Esophagus muscularis mucosa (tissue), 4 donors: ENCODE data around the gene SLX4. TPM values are rescaled to one million over a fixed set of nuclear protein-coding genes. Genes with fewer than 3 reads are reported as not detected.

Source experiments
- DNase-seq: peaks from one replicate; pipeline ENCODE4 v3.0.0-alpha.2; 2017; ENCODE audit errors: extremely low spot score
- H3K27ac ChIP-seq, 4 donors: fragments of 200-600 bp; sonication (generic); replicated peaks in 1 of 4; 1 replicate in 3 of 4; 2 replicates in 1 of 4; pipeline ENCODE4 v1.5.1; 2016 to 2019; ENCODE audit warnings: mild to moderate bottlenecking in 1 of 4
- H3K27me3 ChIP-seq, 4 donors: fragments of 200-600 bp; sonication (generic); one replicate each; pipeline versions ENCODE4 v1.5.1 to v1.6.0; 2016 to 2019
- H3K36me3 ChIP-seq, 4 donors: fragments of 200-600 bp; sonication (generic); one replicate each; pipeline ENCODE4 v1.5.1; 2016 to 2019
- H3K4me1 ChIP-seq, 4 donors: fragments of 200-600 bp; sonication (generic); one replicate each; pipeline ENCODE4 v1.5.1; 2016 to 2019
- H3K4me3 ChIP-seq, 4 donors: fragments of 200-600 bp; sonication (generic); 1 replicate in 2 of 4; 2 replicates in 2 of 4; pipeline ENCODE4 v1.5.1; 2016 to 2019; ENCODE audit warnings: mild to moderate bottlenecking in 4 of 4, moderate library complexity in 1 of 4
- H3K9me3 ChIP-seq, 4 donors: fragments of 200-600 bp; sonication (generic); 1 replicate in 3 of 4; 2 replicates in 1 of 4; pipeline ENCODE4 v1.5.1; 2016 to 2019
- EP300 ChIP-seq: sonication (generic); formaldehyde crosslinking; IDR thresholded peaks from one replicate; pipeline ENCODE4 v1.6.1; 2017; ENCODE audit warnings: antibody characterized with exemption
- POLR2A ChIP-seq: fragments of 450-650 bp; IDR thresholded peaks from one replicate; pipeline ENCODE4 v1.6.1; 2017; ENCODE audit warnings: antibody characterized with exemption, moderate library complexity, mild to moderate bottlenecking, low read depth
- POLR2AphosphoS5 ChIP-seq, 2 donors: sonication (generic); formaldehyde crosslinking; IDR thresholded peaks; one replicate each; pipeline ENCODE4 v1.6.1; 2017; ENCODE audit warnings: antibody characterized with exemption in 2 of 2
- WGBS: methylation state at CpG from one replicate; pipeline ENCODE4 v1.1.5; 2018; 5-methylcytosine and 5-hydroxymethylcytosine counted together
- intact Hi-C: fragments of 100-400 bp; cut with DNase I; formaldehyde crosslinking; loops from one replicate; pipeline ENCODE4 v1.15.1; 2023
- total RNA-seq, 4 donors: library from RNA; depleted of rRNA; stranded (reverse); fragments of >200 nt; gene quantifications; one replicate each; pipeline versions ENCODE4 v1.1.0 to v1.2.1, GENCODE V29; 2016
- TF ChIP-seq, protein P1 (sequence below), 3 experiments: fragments of 200-600 bp in 2 of 3; fragments of 450-650 bp in 1 of 3; sonication (generic) in 2 of 3; IDR thresholded peaks; one replicate each; pipeline ENCODE4 v1.5.1; 2017 to 2019; ENCODE audit warnings: antibody characterized with exemption in 3 of 3, mild to moderate bottlenecking in 2 of 3, moderate library complexity in 1 of 3

The SLX4 gene
- total RNA-seq, 4 donors from 2014 or later, result 3.0 to 5.8 (median 3.9) TPM

DNA sequence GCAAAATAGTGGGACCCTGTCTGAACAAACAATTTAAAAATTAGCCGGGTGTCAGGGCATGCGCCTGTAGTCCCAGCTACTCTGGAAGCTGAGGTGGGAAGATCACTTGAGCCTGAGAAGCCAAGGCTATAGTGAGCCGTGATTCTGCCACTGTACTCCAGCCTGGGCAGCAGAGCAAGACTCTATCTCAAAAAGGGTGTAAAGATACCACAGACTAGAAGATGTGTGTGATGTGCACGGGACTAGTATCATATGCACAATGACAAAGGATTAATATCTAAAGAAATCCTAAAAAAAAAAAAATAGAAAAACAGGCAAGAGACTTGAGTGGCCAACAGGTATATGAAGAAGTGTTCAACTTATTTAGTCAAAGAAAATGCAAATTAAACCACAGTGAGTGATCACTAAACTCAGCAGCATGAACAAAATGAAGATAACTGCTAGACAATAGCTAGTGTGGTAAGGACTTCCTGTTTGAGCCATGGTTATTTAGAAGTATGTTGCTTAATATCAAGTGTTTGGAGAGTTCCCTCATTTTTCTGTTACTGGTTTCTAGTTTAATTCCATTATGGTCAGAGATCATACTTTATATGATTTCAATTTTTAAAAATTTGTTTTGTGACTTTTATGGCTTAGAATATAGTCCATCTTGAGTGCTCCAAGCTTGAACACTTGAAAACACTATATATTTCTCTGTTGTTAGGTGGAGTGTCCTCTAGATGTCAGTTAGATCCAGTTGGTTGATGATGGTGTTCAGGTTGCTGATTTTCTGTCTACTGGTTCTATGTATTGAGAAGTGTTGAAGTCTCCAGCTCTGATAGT is 14.7 kb upstream of the SLX4 start:
- Histone ChIP-seq H3K4me1 (no peaks in the 10 kb centered on the region), H3K4me3 (no peak overlapping the region), H3K27me3 (no peaks in the 10 kb centered on the region), H3K9me3 (no peaks in the 10 kb centered on the region), H3K36me3 (no peaks in the 10 kb centered on the region), H3K27ac (no peak overlapping the region)
- TF ChIP-seq, protein P1, sequence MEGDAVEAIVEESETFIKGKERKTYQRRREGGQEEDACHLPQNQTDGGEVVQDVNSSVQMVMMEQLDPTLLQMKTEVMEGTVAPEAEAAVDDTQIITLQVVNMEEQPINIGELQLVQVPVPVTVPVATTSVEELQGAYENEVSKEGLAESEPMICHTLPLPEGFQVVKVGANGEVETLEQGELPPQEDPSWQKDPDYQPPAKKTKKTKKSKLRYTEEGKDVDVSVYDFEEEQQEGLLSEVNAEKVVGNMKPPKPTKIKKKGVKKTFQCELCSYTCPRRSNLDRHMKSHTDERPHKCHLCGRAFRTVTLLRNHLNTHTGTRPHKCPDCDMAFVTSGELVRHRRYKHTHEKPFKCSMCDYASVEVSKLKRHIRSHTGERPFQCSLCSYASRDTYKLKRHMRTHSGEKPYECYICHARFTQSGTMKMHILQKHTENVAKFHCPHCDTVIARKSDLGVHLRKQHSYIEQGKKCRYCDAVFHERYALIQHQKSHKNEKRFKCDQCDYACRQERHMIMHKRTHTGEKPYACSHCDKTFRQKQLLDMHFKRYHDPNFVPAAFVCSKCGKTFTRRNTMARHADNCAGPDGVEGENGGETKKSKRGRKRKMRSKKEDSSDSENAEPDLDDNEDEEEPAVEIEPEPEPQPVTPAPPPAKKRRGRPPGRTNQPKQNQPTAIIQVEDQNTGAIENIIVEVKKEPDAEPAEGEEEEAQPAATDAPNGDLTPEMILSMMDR (IDR thresholded peaks at IDR 0.05), result no peak
- no peak for TF ChIP-seq POLR2A
- TF ChIP-seq EP300, result no peak
- no peak for TF ChIP-seq POLR2AphosphoS5 (IDR thresholded peaks at IDR 0.05)
- WGBS, result 81% methylated on average over 4 of the region's 4 CpGs
- DNase-seq, result no peak
- intact Hi-C loops, result no loop called here

DNA sequence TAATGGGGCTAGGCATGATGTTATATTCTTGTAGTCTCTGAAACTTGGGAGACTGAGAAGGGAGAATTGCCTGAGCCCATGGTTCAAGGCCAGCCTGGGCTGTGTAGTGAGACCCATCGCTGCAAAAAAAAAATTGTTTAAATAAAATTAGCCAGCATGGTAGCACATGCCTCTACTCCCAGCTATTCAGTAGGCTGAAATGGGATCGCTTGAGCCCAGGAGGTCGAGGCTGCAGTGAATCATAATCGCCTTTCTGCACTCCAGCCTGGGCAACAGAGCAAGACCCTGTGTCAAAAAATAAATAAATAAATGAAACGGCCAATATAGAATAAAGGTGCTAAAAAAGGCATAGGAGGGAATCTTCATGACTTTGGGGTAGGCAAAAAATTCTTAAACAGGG is 13.9 kb upstream of the SLX4 start:
- 94% methylated on average over 5 of the region's 5 CpGs for WGBS
- H3K4me1 ChIP-seq, result no peaks in the 10 kb centered on the region
- H3K27ac ChIP-seq, result no peak overlapping the region
- DNase-seq, result no peak
- H3K4me3 ChIP-seq, result no peak overlapping the region
- no peaks in the 10 kb centered on the region for H3K36me3 ChIP-seq
- H3K9me3 ChIP-seq, result no peaks in the 10 kb centered on the region
- no peak for TF ChIP-seq POLR2A
- TF ChIP-seq, protein P1 (IDR thresholded peaks at IDR 0.05), result no peak
- TF ChIP-seq EP300, result no peak
- TF ChIP-seq POLR2AphosphoS5 (IDR thresholded peaks at IDR 0.05), result no peak
- intact Hi-C loops, result no loop called here
- no peaks in the 10 kb centered on the region for H3K27me3 ChIP-seq

DNA sequence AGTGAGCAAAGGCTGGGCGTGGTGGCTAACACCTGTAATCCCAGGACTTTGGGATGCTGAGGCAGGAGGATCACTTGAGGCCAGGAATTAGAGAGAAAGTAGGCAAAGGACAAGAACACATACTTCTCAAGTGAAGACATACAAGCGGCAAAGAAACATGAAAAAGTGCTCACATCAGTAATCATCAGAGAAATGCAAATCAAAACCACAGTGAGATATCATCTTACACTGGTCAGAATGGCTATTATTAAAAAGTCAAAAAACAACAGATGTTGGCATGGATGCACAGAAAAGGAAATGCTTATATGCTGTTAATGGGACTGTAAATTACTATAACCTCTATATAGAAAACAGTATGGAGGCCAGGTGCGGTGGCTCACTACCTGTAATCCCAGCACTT is 12.2 kb upstream of the SLX4 start:
- intact Hi-C loops, result no loop called here
- TF ChIP-seq POLR2AphosphoS5 (IDR thresholded peaks at IDR 0.05) (no peak), POLR2A (no peak), EP300 (no peak)
- TF ChIP-seq, protein P1 (IDR thresholded peaks at IDR 0.05), result no peak
- H3K4me3 ChIP-seq, result no peak overlapping the region
- H3K36me3 ChIP-seq, result no peaks in the 10 kb centered on the region
- no peaks in the 10 kb centered on the region for H3K27me3 ChIP-seq
- WGBS, result 92% methylated on average over 3 of the region's 3 CpGs
- H3K4me1 ChIP-seq, result no peaks in the 10 kb centered on the region
- no peak overlapping the region for H3K27ac ChIP-seq
- no peak for DNase-seq
- no peaks in the 10 kb centered on the region for H3K9me3 ChIP-seq

DNA sequence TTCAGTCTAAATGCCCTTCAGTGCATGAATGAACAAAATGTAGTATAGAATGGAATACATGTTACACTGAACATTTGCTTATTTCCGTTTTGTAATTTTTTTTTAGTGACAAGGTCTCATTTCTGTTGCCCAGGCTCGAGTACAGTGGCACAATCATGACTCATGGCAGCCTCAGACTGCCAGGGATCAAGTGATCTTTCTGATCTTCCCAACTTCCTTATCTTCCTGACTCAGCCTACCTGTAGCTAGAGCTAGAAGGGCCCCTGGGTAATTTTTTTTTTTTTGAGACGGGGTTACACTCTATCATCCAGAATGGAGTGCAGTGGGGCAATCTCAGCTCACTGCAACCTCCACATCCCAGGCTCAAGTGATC is 7.3 kb upstream of the SLX4 start:
- 69% methylated on average over 3 of the region's 3 CpGs for WGBS
- Histone ChIP-seq H3K36me3 (peaks cover 0 to 7% (median 2%) of the 10 kb centered on the region in 4 donors), H3K4me3 (no peak overlapping the region), H3K9me3 (no peaks in the 10 kb centered on the region), H3K4me1 (no peaks in the 10 kb centered on the region), H3K27ac (no peak overlapping the region), H3K27me3 (no peaks in the 10 kb centered on the region)
- intact Hi-C loops, result no loop called here
- DNase-seq, result no peak
- no peak for TF ChIP-seq POLR2AphosphoS5 (IDR thresholded peaks at IDR 0.05)
- TF ChIP-seq EP300, result no peak

GRCh38 chr16:3612510-3613466 is 1.4 kb upstream of the SLX4 start:
- 85% methylated on average over 32 of the region's 34 CpGs for WGBS
- Histone ChIP-seq H3K4me1 (peaks cover 18 to 31% (median 26%) of the 10 kb centered on the region in 4 donors), H3K9me3 (no peaks in the 10 kb centered on the region), H3K4me3 (peak overlapping the region; percentile 74 to 98 (median 88)), H3K27me3 (no peaks in the 10 kb centered on the region), H3K36me3 (peaks cover 0 to 7% (median 2%) of the 10 kb centered on the region in 4 donors), H3K27ac (no peak overlapping the region)
- DNase-seq, result no peak
- intact Hi-C loops, result no loop called here
- TF ChIP-seq POLR2A (no peak), POLR2AphosphoS5 (IDR thresholded peaks at IDR 0.05) (no peak), EP300 (no peak)
- TF ChIP-seq, protein P1 (IDR thresholded peaks at IDR 0.05), result no peak
